IMR-90 (cell line): ENCODE measurements around the gene CNIH2. TPM values are rescaled to one million over a fixed set of nuclear protein-coding genes. Genes with fewer than 3 reads are reported as not detected.

Source experiments
- ATAC-seq: fragments of 200-7000 bp; cut with Tn5 transposase; 2 replicates; pipeline ENCODE4 v1.9.1; 2020; ENCODE audit warnings: low read depth, mild to moderate bottlenecking, moderate library complexity
- BruUV-seq: library from RNA; stranded (reverse); fragments of 400-500 nt; replicated peaks from 2 replicates; lab custom pipeline; 2021; lab: Mats Ljungman, UMichigan
- CTCF ChIA-PET: fragments of 300-600 bp; formaldehyde crosslinking; extraction: SDS; loops from one replicate; lab custom pipeline; 2021; ENCODE audit warnings: antibody characterized with exemption; lab: Yijun Ruan, JAX
- POLR2A ChIA-PET: fragments of 300-600 bp; sonication (Branson Sonifier 250); formaldehyde crosslinking; loops from one replicate; lab custom pipeline; 2022; ENCODE audit warnings: antibody characterized with exemption; ENCODE audit not compliant: unreplicated experiment; lab: Charles Lee
- DNase-seq: peaks from one replicate; pipeline ENCODE4 v3.0.0; 2013
- H2AFZ ChIP-seq: replicated peaks from 2 replicates; pipeline ENCODE3; 2013; ENCODE audit warnings: low read length, mild to moderate bottlenecking; ENCODE audit not compliant: poor library complexity
- H2AK5ac ChIP-seq: 2 replicates; pipeline ENCODE4 v1.6.1; 2013; ENCODE audit warnings: low read depth, low read length, inconsistent platforms
- H2AK9ac ChIP-seq: replicated peaks from 2 replicates; pipeline ENCODE3; 2013; ENCODE audit warnings: mild to moderate bottlenecking, low read depth, low read length, moderate library complexity; ENCODE audit not compliant: poor library complexity
- H2BK120ac ChIP-seq: 2 replicates; pipeline ENCODE4 v1.6.1; 2013; ENCODE audit warnings: low read depth, low read length, inconsistent platforms
- H2BK15ac ChIP-seq: 3 replicates; pipeline ENCODE4 v1.6.1; 2013; ENCODE audit warnings: low read depth, low read length, inconsistent platforms
- H2BK20ac ChIP-seq: 2 replicates; pipeline ENCODE4 v1.6.1; 2013; ENCODE audit warnings: low read depth, mild to moderate bottlenecking, inconsistent platforms, low read length, moderate library complexity
- H2BK5ac ChIP-seq: 2 replicates; pipeline ENCODE4 v1.6.1; 2013; ENCODE audit warnings: mild to moderate bottlenecking, low read depth, low read length, inconsistent platforms; ENCODE audit not compliant: poor library complexity, severe bottlenecking
- H3K14ac ChIP-seq: replicated peaks from 2 replicates; pipeline ENCODE4 v1.6.1; 2013; ENCODE audit warnings: low read depth, low read length, inconsistent platforms
- H3K18ac ChIP-seq: 2 replicates; pipeline ENCODE4 v1.6.1; 2013; ENCODE audit warnings: low read depth, low read length, control low read depth
- H3K23ac ChIP-seq: 2 replicates; pipeline ENCODE4 v1.6.1; 2013; ENCODE audit warnings: low read depth, low read length, inconsistent platforms
- H3K27ac ChIP-seq: 2 replicates; pipeline ENCODE4 v1.5.1; 2013; ENCODE audit warnings: mild to moderate bottlenecking, control low read depth, low read length; ENCODE audit not compliant: insufficient read depth
- H3K27me3 ChIP-seq: 2 replicates; pipeline ENCODE4 v1.6.1; 2013; ENCODE audit warnings: low read length; ENCODE audit not compliant: control insufficient read depth, insufficient read depth
- H3K36me3 ChIP-seq: 2 replicates; pipeline ENCODE4 v1.6.1; 2013; ENCODE audit warnings: low read length, mixed read lengths; ENCODE audit not compliant: control insufficient read depth, insufficient read depth
- H3K4ac ChIP-seq: 2 replicates; pipeline ENCODE4 v1.6.1; 2013; ENCODE audit warnings: low read depth, low read length, inconsistent platforms
- H3K4me1 ChIP-seq: 2 replicates; pipeline ENCODE4 v1.6.1; 2013; ENCODE audit warnings: low read length, mixed read lengths; ENCODE audit not compliant: control insufficient read depth, insufficient read depth
- H3K4me2 ChIP-seq: 2 replicates; pipeline ENCODE4 v1.6.1; 2013; ENCODE audit warnings: low read depth, mild to moderate bottlenecking, control low read depth, low read length, moderate library complexity
- H3K4me3 ChIP-seq: 2 replicates; pipeline ENCODE4 v1.5.1; 2013; ENCODE audit warnings: low read depth, mild to moderate bottlenecking, control low read depth, low read length, moderate library complexity; ENCODE audit not compliant: insufficient read depth
- H3K56ac ChIP-seq: 2 replicates; pipeline ENCODE4 v1.6.1; 2013; ENCODE audit warnings: low read length, inconsistent platforms; ENCODE audit not compliant: insufficient read depth; ENCODE audit errors: extremely low read depth
- H3K79me1 ChIP-seq, 2 experiments: 2 replicates each; pipeline ENCODE4 v1.6.1; 2013; ENCODE audit warnings: low read length in 2 of 2, inconsistent platforms in 1 of 2, low read depth in 1 of 2
- H3K9ac ChIP-seq: 2 replicates; pipeline ENCODE4 v1.6.1; 2013; ENCODE audit warnings: low read depth, low read length, control low read depth
- H3K9me1 ChIP-seq: 2 replicates; pipeline ENCODE4 v1.6.1; 2013; ENCODE audit warnings: low read length, inconsistent platforms; ENCODE audit not compliant: insufficient read depth
- H3K9me3 ChIP-seq: 2 replicates; pipeline ENCODE4 v1.6.1; 2013; ENCODE audit warnings: low read length; ENCODE audit not compliant: control insufficient read depth, insufficient read depth
- H4K20me1 ChIP-seq: 2 replicates; pipeline ENCODE4 v1.6.1; 2013; ENCODE audit warnings: low read length, inconsistent platforms; ENCODE audit not compliant: insufficient read depth
- H4K5ac ChIP-seq: 2 replicates; pipeline ENCODE4 v1.6.1; 2013; ENCODE audit warnings: mild to moderate bottlenecking, low read depth, low read length, control low read depth
- H4K8ac ChIP-seq, 2 experiments: 2 replicates each; pipeline ENCODE4 v1.6.1; 2013; ENCODE audit warnings: low read depth in 2 of 2, low read length in 2 of 2, control low read depth in 1 of 2, inconsistent platforms in 1 of 2
- H4K91ac ChIP-seq: 2 replicates; pipeline ENCODE4 v1.6.1; 2013; ENCODE audit warnings: low read depth, low read length, inconsistent platforms; ENCODE audit not compliant: insufficient read depth
- BHLHE40 ChIP-seq: fragments of 150-350 bp; IDR thresholded peaks from 2 replicates; pipeline ENCODE4 v1.6.1; 2016; ENCODE audit warnings: mild to moderate bottlenecking, low read depth, low read length
- CEBPB ChIP-seq: IDR thresholded peaks from 2 replicates; pipeline ENCODE4 v1.6.1; 2012; ENCODE audit warnings: low read depth, low read length, improper control_type of control experiment
- CTCF ChIP-seq: conservative IDR thresholded peaks from 2 replicates; pipeline ENCODE4 v1.5.1; 2012; ENCODE audit warnings: mild to moderate bottlenecking, low read depth, low read length, improper control_type of control experiment
- ELK1 ChIP-seq: fragments of 150-350 bp; IDR thresholded peaks from 2 replicates; pipeline ENCODE4 v1.6.1; 2016; ENCODE audit warnings: low read depth, mild to moderate bottlenecking, low read length, moderate library complexity, borderline replicate concordance
- MAZ ChIP-seq: IDR thresholded peaks from 2 replicates; pipeline ENCODE4 v1.6.1; 2012; ENCODE audit warnings: low read depth, mild to moderate bottlenecking, low read length, improper control_type of control experiment, moderate library complexity, borderline replicate concordance
- MXI1 ChIP-seq: IDR thresholded peaks from 2 replicates; pipeline ENCODE4 v1.6.1; 2012; ENCODE audit warnings: low read depth, mild to moderate bottlenecking, low read length, moderate library complexity, borderline replicate concordance
- NFE2L2 ChIP-seq: fragments of 150-350 bp; IDR thresholded peaks from 2 replicates; pipeline ENCODE4 v1.6.1; 2016; ENCODE audit warnings: low read depth, mild to moderate bottlenecking, low read length
- POLR2A ChIP-seq: IDR thresholded peaks from 2 replicates; pipeline ENCODE4 v1.6.1; 2012; ENCODE audit warnings: mild to moderate bottlenecking, low read depth, low read length
- RAD21 ChIP-seq: IDR thresholded peaks from 2 replicates; pipeline ENCODE4 v1.6.1; 2012; ENCODE audit warnings: low read length, improper control_type of control experiment
- RCOR1 ChIP-seq: IDR thresholded peaks from 2 replicates; pipeline ENCODE4 v1.6.1; 2012; ENCODE audit warnings: mild to moderate bottlenecking, low read length, improper control_type of control experiment; ENCODE audit not compliant: insufficient replicate concordance
- RFX5 ChIP-seq: IDR thresholded peaks from 2 replicates; pipeline ENCODE4 v1.8.0; 2012; ENCODE audit warnings: low read depth, mild to moderate bottlenecking, low read length, moderate library complexity
- SMC3 ChIP-seq: fragments of 150-350 bp; IDR thresholded peaks from 2 replicates; pipeline ENCODE4 v1.6.1; 2016; ENCODE audit warnings: low read depth, mild to moderate bottlenecking, antibody characterized with exemption, low read length, moderate library complexity
- WGBS, 2 experiments: methylation state at CpG; one replicate each; pipeline versions ENCODE4 v1.1.5 to v1.1.7; 2013; ENCODE audit warnings: missing lambda C conversion rate in 2 of 2; ENCODE audit not compliant: insufficient read length in 1 of 2; ENCODE audit errors: extremely low coverage in 2 of 2; 5-methylcytosine and 5-hydroxymethylcytosine counted together
- dilution Hi-C: fragments of 300-500 bp; cut with HindIII; formaldehyde crosslinking; loops from one replicate; pipeline ENCODE4 v1.14.3; 2018; ENCODE audit warnings: low sequenced_read_pairs; ENCODE audit not compliant: unreplicated experiment
- in situ Hi-C: fragments of 300-500 bp; cut with MboI; formaldehyde crosslinking; loops from 3 replicates; pipeline ENCODE4 v1.14.3; 2019; ENCODE audit warnings: low sequenced_read_pairs, inconsistent platforms, mixed read lengths
- intact Hi-C: fragments of 100-400 bp; cut with micrococcal nuclease; formaldehyde crosslinking; loops from 2 replicates; pipeline ENCODE4 v1.10.0; 2022
- polyA plus RNA-seq, 3 experiments: library from polyadenylated mRNA; depleted of rRNA; stranded (reverse); fragments of >200 nt; gene quantifications; 2 replicates each; pipeline ENCODE4 v1.2.3, GENCODE V29; 2012; ENCODE audit warnings: low replicate concordance in 1 of 3
- total RNA-seq: library from RNA; depleted of rRNA; stranded (reverse); fragments of >200 nt; gene quantifications from 2 replicates; pipeline ENCODE4 v1.2.3, GENCODE V29; 2012

CNIH2 gene
- total and polyA plus RNA-seq, 2 of the 4 experiments (the other 2 are of a cell fraction): 0.54 to 3.4 TPM

GRCh38 chr11:66275984-66276612 is 1.9 kb upstream of the CNIH2 start:
- no peak for ATAC-seq
- 80% methylated on average over 1 of the region's 14 CpGs; no CpG with 5 or more reads in 1 of the 2 experiments for WGBS, 2 experiments
- no peak overlapping the region for H2BK20ac ChIP-seq
- H3K27ac ChIP-seq: no peak overlapping the region
- no peak overlapping the region for H3K9ac ChIP-seq
- peaks cover 10 to 20% of the 10 kb centered on the region in 2 experiments for H3K79me1 ChIP-seq
- no peak overlapping the region for H3K4me3 ChIP-seq
- no peak overlapping the region for H3K56ac ChIP-seq
- H3K18ac ChIP-seq: no peak overlapping the region
- 0 out of 2 replicates have a peak, but pooled peaks cover 3% of the 10 kb centered on the region for H3K9me1 ChIP-seq
- H2AK5ac ChIP-seq: no peak overlapping the region
- H2BK15ac ChIP-seq: no peak overlapping the region
- TSS peak; percentile 58 for BruUV-seq
- no peak overlapping the region for H3K23ac ChIP-seq
- no peaks in the 10 kb centered on the region; the same call in 1 of the 2 replicates for H3K27me3 ChIP-seq
- no peak overlapping the region for H4K8ac ChIP-seq
- H4K91ac ChIP-seq: no peak overlapping the region
- dilution Hi-C loops (no loop called here), intact Hi-C loops (no loop called here), in situ Hi-C loops (no loop called here)
- no peak overlapping the region for H4K5ac ChIP-seq
- H2AK9ac ChIP-seq: no peak overlapping the region
- peaks cover 3% of the 10 kb centered on the region; the same call in 1 of the 2 replicates for H3K4me1 ChIP-seq
- H4K20me1 ChIP-seq: peaks cover 27% of the 10 kb centered on the region; the same call in 1 of the 2 replicates
- no peak overlapping the region for H3K4ac ChIP-seq
- POLR2A ChIA-PET: no interaction called here
- no peak overlapping the region for H3K4me2 ChIP-seq
- H2BK120ac ChIP-seq: no peak overlapping the region
- no peak overlapping the region for H2AFZ ChIP-seq
- DNase-seq: no peak
- H3K36me3 ChIP-seq: peaks cover 46% of the 10 kb centered on the region
- no peak overlapping the region for H3K14ac ChIP-seq
- H2BK5ac ChIP-seq: no peak overlapping the region
- H3K9me3 ChIP-seq: no peaks in the 10 kb centered on the region
- CTCF ChIA-PET: no interaction called here
- TF ChIP-seq CTCF: no peak
- no peak for TF ChIP-seq POLR2A
- no peak for TF ChIP-seq BHLHE40
- no peak for TF ChIP-seq RFX5
- no peak for TF ChIP-seq RCOR1
- TF ChIP-seq NFE2L2: no peak
- no peak for TF ChIP-seq MAZ
- no peak for TF ChIP-seq RAD21
- TF ChIP-seq ELK1: no peak
- no peak for TF ChIP-seq MXI1
- TF ChIP-seq SMC3: no peak
- no peak for TF ChIP-seq CEBPB
